HEK293 (cell line): ENCODE data around the gene NFIX.

ENCODE experiments used
- CTCF ChIA-PET: fragments of 350-600 bp; formaldehyde crosslinking; extraction: SDS; loops from one replicate; lab custom pipeline; 2021; ENCODE audit warnings: antibody characterized with exemption; lab: Yijun Ruan, JAX
- POLR2A ChIA-PET: fragments of 300-600 bp; formaldehyde crosslinking; extraction: SDS; loops from one replicate; lab custom pipeline; 2020; ENCODE audit warnings: antibody characterized with exemption, inconsistent platforms; lab: Yijun Ruan, JAX
- H3K27ac ChIP-seq: fragments of 200-500 bp; sonication (Bioruptor generic); 2 replicates; pipeline ENCODE4 v1.5.1; 2014; ENCODE audit warnings: low read depth, low read length, control low read depth, inconsistent platforms; ENCODE audit errors: extremely low read depth
- H3K36me3 ChIP-seq, 2 experiments: fragments of 200-500 bp in 1 of 2; sonication (Bioruptor generic) in 1 of 2; 1 replicate in 1 of 2; 2 replicates in 1 of 2; pipeline ENCODE4 v1.5.1; 2014 to 2017; ENCODE audit warnings: inconsistent platforms in 2 of 2, low read length in 2 of 2; ENCODE audit not compliant: control insufficient read depth in 2 of 2, insufficient read depth in 1 of 2
- H3K4me1 ChIP-seq: fragments of 200-500 bp; sonication (Bioruptor generic); 2 replicates; pipeline ENCODE4 v1.5.1; 2014; ENCODE audit warnings: mild to moderate bottlenecking, low read length, inconsistent platforms; ENCODE audit not compliant: control insufficient read depth, insufficient read depth
- H3K4me3 ChIP-seq: 2 replicates; pipeline ENCODE4 v1.5.1; 2011; ENCODE audit warnings: low read depth, mild to moderate bottlenecking, control low read depth, low read length, moderate library complexity
- H3K9me3 ChIP-seq: fragments of 200-500 bp; sonication (Bioruptor generic); 2 replicates; pipeline ENCODE4 v1.5.1; 2014; ENCODE audit warnings: low read depth, low read length, inconsistent platforms; ENCODE audit not compliant: control insufficient read depth, insufficient read depth
- ELK4 ChIP-seq: IDR thresholded peaks from 2 replicates; pipeline ENCODE4 v1.6.1; 2011; ENCODE audit warnings: mild to moderate bottlenecking, low read depth, low read length, borderline replicate concordance
- GLI2 ChIP-seq: fragments of 450-650 bp; formaldehyde crosslinking; IDR thresholded peaks from 2 replicates; pipeline ENCODE4; 2017; ENCODE audit warnings: missing biosample characterization, missing genetic modification characterization, low read depth, borderline replicate concordance
- MZF1 ChIP-seq: fragments of 450-650 bp; formaldehyde crosslinking; IDR thresholded peaks from 2 replicates; pipeline ENCODE4 v1.5.1; 2017; ENCODE audit warnings: missing biosample characterization, missing genetic modification characterization, borderline replicate concordance
- PATZ1 ChIP-seq: fragments of 450-650 bp; formaldehyde crosslinking; IDR thresholded peaks from 2 replicates; pipeline ENCODE4 v1.5.1; 2016; ENCODE audit warnings: missing biosample characterization, missing genetic modification characterization
- PRDM10 ChIP-seq: fragments of 450-650 bp; formaldehyde crosslinking; IDR thresholded peaks from 2 replicates; pipeline ENCODE4 v1.5.1; 2016; ENCODE audit warnings: missing biosample characterization, missing genetic modification characterization
- REST ChIP-seq: fragments of 450-650 bp; formaldehyde crosslinking; IDR thresholded peaks from 2 replicates; pipeline ENCODE4 v1.5.1; 2016; ENCODE audit warnings: missing biosample characterization, missing genetic modification characterization
- ZBTB1 ChIP-seq: fragments of 450-650 bp; formaldehyde crosslinking; IDR thresholded peaks from 2 replicates; pipeline ENCODE4 v1.5.1; 2016; ENCODE audit warnings: missing biosample characterization, missing genetic modification characterization
- ZFP3 ChIP-seq: fragments of 450-650 bp; formaldehyde crosslinking; IDR thresholded peaks from 2 replicates; pipeline ENCODE4 v1.5.1; 2016; ENCODE audit warnings: low read depth, missing biosample characterization, missing genetic modification characterization
- ZFP41 ChIP-seq: fragments of 450-650 bp; formaldehyde crosslinking; IDR thresholded peaks from 2 replicates; pipeline ENCODE4 v1.5.1; 2016; ENCODE audit warnings: missing biosample characterization, missing genetic modification characterization, borderline replicate concordance
- ZNF132 ChIP-seq: fragments of 450-650 bp; formaldehyde crosslinking; IDR thresholded peaks from 2 replicates; pipeline ENCODE4 v1.5.1; 2017; ENCODE audit warnings: missing biosample characterization, missing genetic modification characterization, borderline replicate concordance
- ZNF157 ChIP-seq: fragments of 450-650 bp; formaldehyde crosslinking; IDR thresholded peaks from 2 replicates; pipeline ENCODE4 v1.5.1; 2016; ENCODE audit warnings: missing biosample characterization, missing genetic modification characterization
- ZNF221 ChIP-seq: fragments of 450-650 bp; formaldehyde crosslinking; IDR thresholded peaks from 2 replicates; pipeline ENCODE4 v1.5.1; 2017; ENCODE audit warnings: missing biosample characterization, missing genetic modification characterization, borderline replicate concordance
- ZNF23 ChIP-seq: fragments of 450-650 bp; formaldehyde crosslinking; IDR thresholded peaks from 2 replicates; pipeline ENCODE4 v1.5.1; 2016; ENCODE audit warnings: missing biosample characterization, missing genetic modification characterization, borderline replicate concordance
- ZNF362 ChIP-seq: fragments of 450-650 bp; formaldehyde crosslinking; IDR thresholded peaks from 2 replicates; pipeline ENCODE4 v1.5.1; 2016; ENCODE audit warnings: missing biosample characterization, missing genetic modification characterization
- ZNF529 ChIP-seq: fragments of 450-650 bp; formaldehyde crosslinking; IDR thresholded peaks from 2 replicates; pipeline ENCODE4 v1.5.1; 2017; ENCODE audit warnings: missing genetic modification characterization, missing biosample characterization; ENCODE audit not compliant: insufficient replicate concordance
- ZNF610 ChIP-seq: fragments of 450-650 bp; formaldehyde crosslinking; IDR thresholded peaks from 2 replicates; pipeline ENCODE4 v1.5.1; 2016; ENCODE audit warnings: missing biosample characterization, missing genetic modification characterization, borderline replicate concordance
- ZNF660 ChIP-seq: fragments of 450-650 bp; IDR thresholded peaks from 2 replicates; pipeline ENCODE4 v1.5.1; 2018; ENCODE audit warnings: missing biosample characterization, mild to moderate bottlenecking, missing genetic modification characterization
- ZNF664 ChIP-seq: fragments of 450-650 bp; formaldehyde crosslinking; IDR thresholded peaks from 2 replicates; pipeline ENCODE4 v1.5.1; 2016; ENCODE audit warnings: missing biosample characterization, missing genetic modification characterization
- ZNF670 ChIP-seq: fragments of 450-650 bp; formaldehyde crosslinking; IDR thresholded peaks from 2 replicates; pipeline ENCODE4 v1.5.1; 2016; ENCODE audit warnings: missing biosample characterization, missing genetic modification characterization, low read depth
- ZNF701 ChIP-seq: fragments of 450-650 bp; formaldehyde crosslinking; IDR thresholded peaks from 2 replicates; pipeline ENCODE4 v1.5.1; 2016; ENCODE audit warnings: missing biosample characterization, missing genetic modification characterization
- ZSCAN23 ChIP-seq: fragments of 450-650 bp; formaldehyde crosslinking; IDR thresholded peaks from 2 replicates; pipeline ENCODE4 v1.5.1; 2016; ENCODE audit warnings: missing biosample characterization, missing genetic modification characterization

NFIX gene

GRCh38 chr19:13010992-13011652, 15.8 kb downstream of the NFIX start:
- TF ChIP-seq ZNF157 (tag by site-specific recombination) (no peak), PATZ1 (tag by site-specific recombination) (peak; percentile 13; the same call in 1 of the 2 replicates), PRDM10 (0 out of 2 replicates have a peak, but pooled peaks have one; percentile 2)
- Histone ChIP-seq H3K9me3 (no peaks in the 10 kb centered on the region), H3K36me3 (no peaks in the 10 kb centered on the region), H3K4me3 (no peak overlapping the region), H3K27ac (no peak overlapping the region), H3K4me1 (peaks cover 8% of the 10 kb centered on the region)
- ChIA-PET POLR2A (no interaction called here), CTCF (interaction anchor here (0.6 to 1.0 kb wide), 4 partner anchors 17 to 83 kb away, joined by 3 to 5 read pairs (median 3); no protein-coding TSS in a partner anchor)

- CTCF ChIA-PET = interaction anchor here (0.6 to 6.6 kb wide), 3 partner anchors 17 to 46 kb away, joined by 3 to 40 read pairs (median 3); no protein-coding TSS in a partner anchor
- Histone ChIP-seq H3K4me3 (no peak overlapping the region), H3K4me1 (peaks cover 9% of the 10 kb centered on the region), H3K36me3 (no peaks in the 10 kb centered on the region), H3K9me3 (no peaks in the 10 kb centered on the region), H3K27ac (no peak overlapping the region)
- POLR2A ChIA-PET = no interaction called here
- TF ChIP-seq ZNF362 (tag by site-specific recombination) (no peak), ELK4 (no peak), ZFP3 (tag by site-specific recombination) (no peak), GLI2 (tag by site-specific recombination) (no peak), ZNF670 (no peak), ZSCAN23 (tag by site-specific recombination) (no peak), ZNF701 (tag by site-specific recombination) (no peak), ZNF221 (tag by site-specific recombination) (no peak), ZNF610 (no peak), ZNF660 (no peak), REST (no peak), ZNF529 (tag by site-specific recombination) (no peak), ZFP41 (tag by site-specific recombination) (no peak), ZNF664 (no peak), MZF1 (tag by site-specific recombination) (no peak), ZNF132 (tag by site-specific recombination) (no peak), ZNF23 (tag by site-specific recombination) (no peak), ZBTB1 (tag by site-specific recombination) (no peak)
Measured at GRCh38 chr19:13011653-13012389, 16.5 kb downstream of the NFIX start.
